Activated T-cell treated with anti-CD3 and anti-CD28 coated beads, Interleukin-2, amount 50 U/mL, for 4 hours (primary cell): ENCODE data around the gene TCF4. TPM values are rescaled to one million over a fixed set of nuclear protein-coding genes. Genes with fewer than 3 reads are reported as not detected.
A peak's percentile ranks its signal among the peaks of the same experiment; 100 is the strongest.

ENCODE experiments used
- ATAC-seq, 2 donors: fragments of 200-7000 bp; cut with Tn5 transposase; one replicate each; pipeline ENCODE4 v1.10.0; 2021
- DNase-seq: peaks from one replicate; pipeline ENCODE4 v3.0.0-alpha.2; 2020
- H3K27me3 Mint-ChIP-seq: one replicate; pipeline ENCODE4 v1.8.0; 2021; ENCODE audit warnings: low read depth, mixed read lengths
- H3K36me3 Mint-ChIP-seq: one replicate; pipeline ENCODE4 v1.8.0; 2022; ENCODE audit warnings: mixed read lengths; ENCODE audit not compliant: insufficient read depth
- H3K4me1 Mint-ChIP-seq: one replicate; pipeline ENCODE4 v1.8.0; 2021; ENCODE audit warnings: low read depth, mixed read lengths
- H3K4me3 Mint-ChIP-seq: one replicate; pipeline ENCODE4 v1.8.0; 2021; ENCODE audit warnings: mild to moderate bottlenecking, moderate library complexity, mixed read lengths
- H3K9me3 Mint-ChIP-seq: one replicate; pipeline ENCODE4 v1.8.0; 2021; ENCODE audit warnings: mixed read lengths
- total RNA-seq, 3 donors: library from RNA; stranded (reverse); gene quantifications; one replicate each; pipeline ENCODE4 v1.2.1, GENCODE V29; 2021

TCF4 gene
- total RNA-seq, 3 donors from 2014 or later = 0.91 to 2.6 (median 1.3) TPM

GRCh38 chr18:55265130-55265675 is 322.8 kb downstream of the TCF4 start:
- DNase-seq (no peak), ATAC-seq (no peak)
- Mint-ChIP-seq H3K27me3 (no peaks in the 10 kb centered on the region), H3K36me3 (no peaks in the 10 kb centered on the region), H3K4me1 (peaks cover 1% of the 10 kb centered on the region), H3K4me3 (no peak overlapping the region), H3K9me3 (peaks cover 6% of the 10 kb centered on the region)

GRCh38 chr18:55264108-55264507 is 323.9 kb downstream of the TCF4 start:
- H3K4me1 Mint-ChIP-seq = peaks cover 1% of the 10 kb centered on the region
- no peak for DNase-seq
- H3K27me3 Mint-ChIP-seq = no peaks in the 10 kb centered on the region
- H3K4me3 Mint-ChIP-seq = no peak overlapping the region
- H3K36me3 Mint-ChIP-seq = no peaks in the 10 kb centered on the region
- no peak for ATAC-seq
- H3K9me3 Mint-ChIP-seq = peaks cover 6% of the 10 kb centered on the region

DNA sequence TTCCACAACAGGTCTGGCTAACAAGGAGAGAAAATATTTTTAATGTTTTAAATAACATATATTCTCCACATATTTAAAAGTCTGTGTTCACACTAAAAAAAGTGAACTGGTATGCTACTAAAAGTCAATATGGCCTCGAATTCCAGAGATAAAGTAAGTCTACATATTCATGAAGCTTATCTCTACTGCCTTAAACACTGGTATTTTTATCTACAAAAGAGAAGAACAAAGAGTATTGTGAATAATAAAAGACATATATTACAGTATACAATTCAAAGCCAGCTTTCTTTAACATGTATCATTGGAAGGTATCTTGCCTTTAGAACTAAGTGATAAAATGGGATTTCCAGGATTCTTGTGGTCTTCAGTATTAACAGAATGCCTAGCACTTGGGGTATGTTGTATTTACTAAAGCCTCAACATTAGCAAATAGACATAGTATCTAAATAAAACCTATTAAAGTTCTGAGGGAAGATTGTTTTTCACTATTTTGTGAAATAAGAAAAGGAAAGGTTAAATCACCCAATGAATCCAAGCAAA is 325.9 kb downstream of the TCF4 start:
- H3K36me3 Mint-ChIP-seq = no peaks in the 10 kb centered on the region
- peaks cover 3% of the 10 kb centered on the region for H3K9me3 Mint-ChIP-seq
- H3K4me3 Mint-ChIP-seq = no peak overlapping the region
- ATAC-seq = no peak
- no peaks in the 10 kb centered on the region for H3K27me3 Mint-ChIP-seq
- H3K4me1 Mint-ChIP-seq = peaks cover 1% of the 10 kb centered on the region
- no peak for DNase-seq

DNA sequence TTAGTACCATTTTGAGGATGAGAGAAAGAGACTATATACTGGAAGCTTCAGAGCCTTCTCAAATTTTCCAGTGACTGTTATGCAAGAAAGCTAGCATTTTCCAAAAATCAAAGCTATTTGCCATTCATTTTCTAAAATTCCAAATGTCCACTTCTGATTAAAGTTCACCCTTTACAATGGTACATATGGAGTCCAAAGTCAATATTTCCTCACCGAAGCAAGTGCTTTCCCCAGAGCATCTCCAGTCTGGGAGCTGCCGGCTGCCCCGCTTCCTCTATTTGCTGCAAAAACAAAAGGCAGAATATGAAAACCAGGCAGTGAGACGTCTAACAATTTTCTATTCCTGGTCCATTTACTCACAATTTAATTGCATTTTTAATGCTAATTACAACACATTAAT is 326.7 kb downstream of the TCF4 start:
- Mint-ChIP-seq H3K27me3 (no peaks in the 10 kb centered on the region), H3K36me3 (no peaks in the 10 kb centered on the region), H3K4me3 (no peak overlapping the region), H3K9me3 (no peaks in the 10 kb centered on the region), H3K4me1 (peaks cover 1% of the 10 kb centered on the region)
- ATAC-seq = no peak
- DNase-seq = no peak

GRCh38 chr18:55258088-55258487 is 329.9 kb downstream of the TCF4 start:
- no peak for ATAC-seq
- H3K36me3 Mint-ChIP-seq = no peaks in the 10 kb centered on the region
- H3K9me3 Mint-ChIP-seq = no peaks in the 10 kb centered on the region
- H3K4me1 Mint-ChIP-seq = no peaks in the 10 kb centered on the region
- no peak for DNase-seq
- no peak overlapping the region for H3K4me3 Mint-ChIP-seq
- H3K27me3 Mint-ChIP-seq = no peaks in the 10 kb centered on the region

- no peaks in the 10 kb centered on the region for H3K9me3 Mint-ChIP-seq
Measured at GRCh38 chr18:55256929-55257289, 331.1 kb downstream of the TCF4 start.

GRCh38 chr18:55256226-55256928 is 331.6 kb downstream of the TCF4 start:
- H3K4me3 Mint-ChIP-seq = no peak overlapping the region
- no peaks in the 10 kb centered on the region for H3K4me1 Mint-ChIP-seq
- no peaks in the 10 kb centered on the region for H3K9me3 Mint-ChIP-seq
- no peaks in the 10 kb centered on the region for H3K36me3 Mint-ChIP-seq
- ATAC-seq (no peak), DNase-seq (no peak)
- H3K27me3 Mint-ChIP-seq = no peaks in the 10 kb centered on the region

More at GRCh38 chr18:55256929-55257289, 331.1 kb downstream of the TCF4 start:
- ATAC-seq (no peak), DNase-seq (no peak)
- Mint-ChIP-seq H3K4me1 (no peaks in the 10 kb centered on the region), H3K36me3 (no peaks in the 10 kb centered on the region), H3K27me3 (no peaks in the 10 kb centered on the region), H3K4me3 (no peak overlapping the region)

GRCh38 chr18:55253814-55254213 is 334.2 kb downstream of the TCF4 start:
- H3K27me3 Mint-ChIP-seq = no peaks in the 10 kb centered on the region

DNA sequence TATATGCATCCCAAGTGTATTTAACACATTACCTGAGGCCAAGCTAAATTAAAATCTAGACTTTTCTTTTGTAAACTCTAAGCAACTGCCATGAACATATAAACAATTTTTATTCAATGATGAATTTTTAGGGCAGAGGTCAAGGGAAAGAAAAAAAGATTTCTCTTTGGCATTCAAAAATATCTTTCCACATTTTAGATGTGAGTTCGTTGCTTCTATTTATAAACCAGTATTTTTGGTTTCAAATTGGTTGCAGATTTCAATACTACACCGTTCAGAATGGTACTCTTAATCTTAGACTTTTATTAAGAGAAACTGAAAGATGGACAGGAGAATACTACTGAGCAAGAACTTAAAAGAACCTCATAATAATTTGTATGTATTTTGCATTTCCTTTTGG is 335.1 kb downstream of the TCF4 start:
- Mint-ChIP-seq H3K27me3 (no peaks in the 10 kb centered on the region), H3K9me3 (no peaks in the 10 kb centered on the region), H3K4me1 (peaks cover 3% of the 10 kb centered on the region), H3K4me3 (no peak overlapping the region), H3K36me3 (no peaks in the 10 kb centered on the region)
- no peak for ATAC-seq
- no peak for DNase-seq

More at GRCh38 chr18:55253814-55254213, 334.2 kb downstream of the TCF4 start:
- Mint-ChIP-seq H3K4me1 (peaks cover 3% of the 10 kb centered on the region), H3K4me3 (no peak overlapping the region), H3K36me3 (no peaks in the 10 kb centered on the region), H3K9me3 (no peaks in the 10 kb centered on the region)
- no peak for DNase-seq
- no peak for ATAC-seq

- no peaks in the 10 kb centered on the region for H3K9me3 Mint-ChIP-seq
- ATAC-seq (no peak), DNase-seq (no peak)
- no peaks in the 10 kb centered on the region for H3K27me3 Mint-ChIP-seq
- H3K4me1 Mint-ChIP-seq = peaks cover 3% of the 10 kb centered on the region
- no peak overlapping the region for H3K4me3 Mint-ChIP-seq
- no peaks in the 10 kb centered on the region for H3K36me3 Mint-ChIP-seq
Measured at GRCh38 chr18:55252053-55252675, 335.8 kb downstream of the TCF4 start.

GRCh38 chr18:55251254-55251971 is 336.6 kb downstream of the TCF4 start:
- Mint-ChIP-seq H3K9me3 (no peaks in the 10 kb centered on the region), H3K4me1 (peaks cover 3% of the 10 kb centered on the region), H3K27me3 (no peaks in the 10 kb centered on the region), H3K4me3 (no peak overlapping the region), H3K36me3 (no peaks in the 10 kb centered on the region)
- DNase-seq (no peak), ATAC-seq (no peak)

DNA sequence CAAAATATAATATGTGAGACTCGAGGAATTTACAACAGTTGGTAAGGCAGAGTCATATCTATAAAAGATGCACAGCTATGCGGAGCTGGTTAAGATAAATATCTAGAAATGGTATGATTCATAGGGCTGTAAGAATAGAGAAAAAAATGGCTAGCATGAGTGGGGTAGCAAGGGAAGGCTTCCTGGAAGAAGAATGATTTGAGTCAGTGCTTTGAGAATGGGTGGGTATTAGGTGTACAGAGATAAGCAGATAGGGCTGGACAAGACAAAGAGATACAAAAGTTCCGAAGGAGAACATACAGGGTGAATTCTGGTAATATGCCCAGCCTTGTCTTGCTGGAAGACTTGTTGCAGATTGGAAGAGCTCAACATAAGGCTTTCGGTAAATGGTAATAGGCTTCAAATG is 337.2 kb downstream of the TCF4 start:
- ATAC-seq (peak; percentile 38 to 52), DNase-seq (no peak)
- no peak overlapping the region for H3K4me3 Mint-ChIP-seq
- H3K9me3 Mint-ChIP-seq = no peaks in the 10 kb centered on the region
- H3K27me3 Mint-ChIP-seq = no peaks in the 10 kb centered on the region
- peaks cover 3% of the 10 kb centered on the region for H3K4me1 Mint-ChIP-seq
- no peaks in the 10 kb centered on the region for H3K36me3 Mint-ChIP-seq

DNA sequence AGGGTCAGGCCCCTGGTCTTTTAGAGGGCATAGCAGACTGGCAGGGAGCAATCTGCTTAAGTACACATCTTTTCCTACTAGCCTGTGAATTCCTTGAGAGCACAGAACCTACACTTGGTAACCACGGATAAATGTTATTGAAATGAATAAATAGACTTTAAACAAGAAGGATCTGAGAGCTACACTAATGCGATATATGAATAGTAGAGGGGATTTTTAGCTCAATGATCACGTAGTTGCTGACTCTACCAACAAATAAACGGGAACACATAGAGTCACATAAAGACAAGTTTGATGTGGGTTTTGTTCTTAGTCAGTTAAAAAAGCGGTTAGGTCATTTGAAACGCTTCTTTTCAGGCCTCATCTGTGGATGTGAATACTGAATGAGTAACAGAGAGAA is 338.4 kb downstream of the TCF4 start:
- H3K4me1 Mint-ChIP-seq = peaks cover 3% of the 10 kb centered on the region
- no peaks in the 10 kb centered on the region for H3K9me3 Mint-ChIP-seq
- H3K27me3 Mint-ChIP-seq = no peaks in the 10 kb centered on the region
- H3K36me3 Mint-ChIP-seq = no peaks in the 10 kb centered on the region
- H3K4me3 Mint-ChIP-seq = no peak overlapping the region
- no peak for DNase-seq
- peak in 1 of 2 donors; percentile 17 for ATAC-seq

DNA sequence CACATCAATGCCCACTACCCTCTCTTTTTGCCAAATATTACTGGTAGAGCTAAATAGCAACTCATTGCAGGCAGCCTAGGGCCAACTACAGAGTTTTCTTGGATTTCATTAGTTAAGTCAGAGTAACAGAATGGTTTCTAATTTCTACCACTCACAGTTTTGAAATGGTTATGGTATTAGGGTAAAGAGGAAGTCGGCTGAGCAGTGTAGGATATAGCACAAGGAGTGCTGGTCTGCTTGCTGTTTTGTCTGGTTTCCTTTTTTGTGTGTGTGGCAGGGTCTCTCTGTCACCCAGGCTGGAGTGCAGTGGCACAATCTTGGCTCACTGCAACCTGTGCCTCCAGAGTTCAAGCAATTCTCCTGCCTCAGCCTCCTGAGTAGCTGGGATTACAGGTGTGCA is 339.5 kb downstream of the TCF4 start:
- peaks cover 3% of the 10 kb centered on the region for H3K4me1 Mint-ChIP-seq
- ATAC-seq (no peak), DNase-seq (no peak)
- no peaks in the 10 kb centered on the region for H3K27me3 Mint-ChIP-seq
- H3K36me3 Mint-ChIP-seq = no peaks in the 10 kb centered on the region
- no peaks in the 10 kb centered on the region for H3K9me3 Mint-ChIP-seq
- no peak overlapping the region for H3K4me3 Mint-ChIP-seq
